ENCODE measurements around the gene MINDY1.

MINDY1 gene

DNA sequence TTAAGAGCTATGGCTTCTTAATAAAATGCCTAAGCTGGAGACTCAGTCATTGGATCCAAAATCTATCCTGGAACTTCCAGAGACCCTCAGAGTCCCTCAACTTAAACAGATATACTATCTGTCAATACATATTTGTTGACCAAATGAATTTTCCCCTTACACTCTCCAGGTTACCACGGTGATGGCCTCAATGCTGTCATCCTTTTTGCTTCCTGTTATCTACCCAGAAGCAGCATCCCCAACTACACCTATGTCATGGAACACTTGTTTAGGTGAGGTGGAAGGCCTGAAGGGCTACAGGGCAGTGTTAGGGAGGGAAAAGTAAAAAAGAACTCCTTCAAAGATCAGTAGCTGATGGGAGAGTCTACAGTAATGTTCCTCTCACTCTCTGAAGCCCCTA lies 36.5 kb upstream of the MINDY1 start:
- DNase-seq = no peak
- Histone ChIP-seq H3K4me3 (ENCODE audit: low read depth, low read length) (no peak overlapping the region), H3K36me3 (no peaks in the 10 kb centered on the region; the same call in 1 of the 2 replicates), H3K27me3 (ENCODE audit: insufficient read depth, low read depth, severe bottlenecking) (no peaks in the 10 kb centered on the region), H3K9me3 (ENCODE audit: severe bottlenecking) (no peaks in the 10 kb centered on the region), H3K27ac (no peak overlapping the region)
- TF ChIP-seq, protein P1, sequence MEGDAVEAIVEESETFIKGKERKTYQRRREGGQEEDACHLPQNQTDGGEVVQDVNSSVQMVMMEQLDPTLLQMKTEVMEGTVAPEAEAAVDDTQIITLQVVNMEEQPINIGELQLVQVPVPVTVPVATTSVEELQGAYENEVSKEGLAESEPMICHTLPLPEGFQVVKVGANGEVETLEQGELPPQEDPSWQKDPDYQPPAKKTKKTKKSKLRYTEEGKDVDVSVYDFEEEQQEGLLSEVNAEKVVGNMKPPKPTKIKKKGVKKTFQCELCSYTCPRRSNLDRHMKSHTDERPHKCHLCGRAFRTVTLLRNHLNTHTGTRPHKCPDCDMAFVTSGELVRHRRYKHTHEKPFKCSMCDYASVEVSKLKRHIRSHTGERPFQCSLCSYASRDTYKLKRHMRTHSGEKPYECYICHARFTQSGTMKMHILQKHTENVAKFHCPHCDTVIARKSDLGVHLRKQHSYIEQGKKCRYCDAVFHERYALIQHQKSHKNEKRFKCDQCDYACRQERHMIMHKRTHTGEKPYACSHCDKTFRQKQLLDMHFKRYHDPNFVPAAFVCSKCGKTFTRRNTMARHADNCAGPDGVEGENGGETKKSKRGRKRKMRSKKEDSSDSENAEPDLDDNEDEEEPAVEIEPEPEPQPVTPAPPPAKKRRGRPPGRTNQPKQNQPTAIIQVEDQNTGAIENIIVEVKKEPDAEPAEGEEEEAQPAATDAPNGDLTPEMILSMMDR (IDR thresholded peaks at IDR 0.05; ENCODE audit: low read depth, low read length) = no peak

- DNase-seq = no peak
- Histone ChIP-seq H3K4me3 (ENCODE audit: low read depth, low read length) (no peak overlapping the region), H3K9me3 (ENCODE audit: severe bottlenecking) (no peaks in the 10 kb centered on the region), H3K27me3 (ENCODE audit: insufficient read depth, low read depth, severe bottlenecking) (no peaks in the 10 kb centered on the region), H3K27ac (no peak overlapping the region), H3K36me3 (peaks cover 12% of the 10 kb centered on the region)
- TF ChIP-seq, protein P1 (IDR thresholded peaks at IDR 0.05; ENCODE audit: low read depth, low read length) = no peak
Observed at GRCh38 chr1:151039521-151039920, 32.8 kb upstream of the MINDY1 start.

GRCh38 chr1:151037032-151037431 lies 30.3 kb upstream of the MINDY1 start:
- Histone ChIP-seq H3K27me3 (ENCODE audit: insufficient read depth, low read depth, severe bottlenecking) (no peaks in the 10 kb centered on the region), H3K9me3 (ENCODE audit: severe bottlenecking) (no peaks in the 10 kb centered on the region), H3K36me3 (peaks cover 35% of the 10 kb centered on the region), H3K27ac (no peak overlapping the region), H3K4me3 (ENCODE audit: low read depth, low read length) (no peak overlapping the region)
- TF ChIP-seq, protein P1 (IDR thresholded peaks at IDR 0.05; ENCODE audit: low read depth, low read length) = no peak
- no peak for DNase-seq

- Histone ChIP-seq H3K4me3 (ENCODE audit: low read depth, low read length) (no peak within 1 kb of the TSS), H3K27me3 (ENCODE audit: insufficient read depth, low read depth, severe bottlenecking) (no peaks in the 10 kb centered on the region), H3K36me3 (peaks cover 42% of the 10 kb centered on the region), H3K9me3 (ENCODE audit: severe bottlenecking) (no peaks in the 10 kb centered on the region), H3K27ac (no peak within 1 kb of the TSS)
- TF ChIP-seq, protein P1 (IDR thresholded peaks at IDR 0.05; ENCODE audit: low read depth, low read length) = no peak
- no peak for DNase-seq
Observed at GRCh38 chr1:151036356-151036755, 29.7 kb upstream of the MINDY1 start, which contains the start of gene BNIPL. BNIPL (plus strand) TSS chr1:151036586; CDS start chr1:151036726, 140 bp downstream.

DNA sequence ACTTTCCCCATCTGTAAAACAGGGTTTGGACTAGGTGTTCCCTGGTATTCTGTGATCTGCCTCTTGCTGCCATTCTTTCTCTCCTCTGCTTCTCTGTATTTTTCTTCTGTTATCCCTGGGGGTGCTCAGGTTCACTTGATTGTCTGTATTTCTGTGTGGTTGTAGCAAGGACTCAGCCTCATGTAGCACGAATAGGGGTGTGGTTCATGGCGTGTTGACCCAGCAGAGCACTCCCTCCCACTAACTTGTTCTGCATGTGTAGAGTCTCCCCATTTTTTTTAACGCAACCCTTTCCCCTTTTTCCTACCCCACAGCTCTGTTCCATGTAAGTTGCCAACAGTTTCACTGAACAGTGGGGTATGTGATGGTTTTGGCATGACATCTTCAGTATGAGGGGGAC lies 28.5 kb upstream of the MINDY1 start:
- Histone ChIP-seq H3K27me3 (ENCODE audit: insufficient read depth, low read depth, severe bottlenecking) (no peaks in the 10 kb centered on the region), H3K27ac (no peak overlapping the region), H3K9me3 (ENCODE audit: severe bottlenecking) (no peaks in the 10 kb centered on the region), H3K4me3 (ENCODE audit: low read depth, low read length) (no peak overlapping the region), H3K36me3 (peaks cover 53% of the 10 kb centered on the region)
- TF ChIP-seq, protein P1 (IDR thresholded peaks at IDR 0.05; ENCODE audit: low read depth, low read length) = no peak
- DNase-seq = no peak

GRCh38 chr1:151032164-151032563 lies 25.5 kb upstream of the MINDY1 start:
- no peak overlapping the region for H3K4me3 ChIP-seq (ENCODE audit: low read depth, low read length)
- DNase-seq = no peak
- no peak overlapping the region for H3K27ac ChIP-seq
- peaks cover 82% of the 10 kb centered on the region for H3K36me3 ChIP-seq
- TF ChIP-seq, protein P1 (IDR thresholded peaks at IDR 0.05; ENCODE audit: low read depth, low read length) = no peak
- H3K27me3 ChIP-seq (ENCODE audit: insufficient read depth, low read depth, severe bottlenecking) = no peaks in the 10 kb centered on the region
- H3K9me3 ChIP-seq (ENCODE audit: severe bottlenecking) = no peaks in the 10 kb centered on the region
